Measurements from ENCODE around the gene FLG. TPM values are rescaled to one million over a fixed set of nuclear protein-coding genes. Genes with fewer than 3 reads are reported as not detected.
"Not testable (repeated sequence)": the region's sequence is repeated elsewhere in the genome, so short reads cannot be mapped to it uniquely, and the experiment has no call there.

The FLG gene
- polyA plus RNA-seq, 10 donors, result 0.12 to 1.3 (median 0.38) TPM

GRCh38 chr1:152303139-152303872, 21.7 kb downstream of the FLG start:
- not testable (repeated sequence) for DNase-seq

- DNase-seq, result not testable (repeated sequence)
Measured at GRCh38 chr1:152256394-152256793, 68.6 kb downstream of the FLG start.

Other genes starting within 250 kb of the FLG start
- not detected for gene TCHHL1, start 236.2 kb downstream of the FLG start, polyA plus RNA-seq (ENCODE audit: insufficient read length in 10 of 10)
- gene TCHH, start 209.8 kb downstream of the FLG start, polyA plus RNA-seq (ENCODE audit: insufficient read length in 10 of 10), result under 1 TPM in 8 of 10 donors, not detected in 2; 0.03 to 0.11 (median 0.04) TPM
- not detected for gene RPTN, start 166.0 kb downstream of the FLG start, polyA plus RNA-seq (ENCODE audit: insufficient read length in 10 of 10)
- under 1 TPM; 0.04 to 0.66 (median 0.24) TPM for gene HRNR, start 101.0 kb downstream of the FLG start, polyA plus RNA-seq (ENCODE audit: insufficient read length in 10 of 10)
- under 1 TPM in 9 of 10 donors, not detected in 1; 0.01 to 0.08 (median 0.04) TPM for gene FLG2, start 34.8 kb upstream of the FLG start, polyA plus RNA-seq (ENCODE audit: insufficient read length in 10 of 10)
- under 1 TPM in 1 of 10 donors, not detected in 9; 0.24 TPM for gene CRNN, start 89.0 kb upstream of the FLG start, polyA plus RNA-seq (ENCODE audit: insufficient read length in 10 of 10)
- not detected for gene LCE5A, start 185.6 kb upstream of the FLG start, polyA plus RNA-seq (ENCODE audit: insufficient read length in 10 of 10)
- gene CRCT1, start 189.2 kb upstream of the FLG start, polyA plus RNA-seq (ENCODE audit: insufficient read length in 10 of 10), result not detected
- not detected for gene LCE3E, start 241.5 kb upstream of the FLG start, polyA plus RNA-seq (ENCODE audit: insufficient read length in 10 of 10)

Data from muscle of back (tissue), 11 donors.